Muscle of back (tissue), 11 donors: ENCODE measurements around the gene CDKN1C. TPM values are rescaled to one million over a fixed set of nuclear protein-coding genes. Genes with fewer than 3 reads are reported as not detected.

Experiments
- DNase-seq, 3 donors: peaks; one replicate each; pipeline versions ENCODE4 v3.0.0 to v3.0.0-alpha.2; 2013
- polyA plus RNA-seq, 10 donors: library from polyadenylated mRNA; unstranded; fragments of 120-200 nt; gene quantifications; one replicate each; pipeline ENCODE4 v1.2.1, GENCODE V29; 2013; ENCODE audit not compliant: insufficient read length in 10 of 10

The CDKN1C gene
- polyA plus RNA-seq, 10 donors, result 135 to 206 (median 171) TPM

DNA sequence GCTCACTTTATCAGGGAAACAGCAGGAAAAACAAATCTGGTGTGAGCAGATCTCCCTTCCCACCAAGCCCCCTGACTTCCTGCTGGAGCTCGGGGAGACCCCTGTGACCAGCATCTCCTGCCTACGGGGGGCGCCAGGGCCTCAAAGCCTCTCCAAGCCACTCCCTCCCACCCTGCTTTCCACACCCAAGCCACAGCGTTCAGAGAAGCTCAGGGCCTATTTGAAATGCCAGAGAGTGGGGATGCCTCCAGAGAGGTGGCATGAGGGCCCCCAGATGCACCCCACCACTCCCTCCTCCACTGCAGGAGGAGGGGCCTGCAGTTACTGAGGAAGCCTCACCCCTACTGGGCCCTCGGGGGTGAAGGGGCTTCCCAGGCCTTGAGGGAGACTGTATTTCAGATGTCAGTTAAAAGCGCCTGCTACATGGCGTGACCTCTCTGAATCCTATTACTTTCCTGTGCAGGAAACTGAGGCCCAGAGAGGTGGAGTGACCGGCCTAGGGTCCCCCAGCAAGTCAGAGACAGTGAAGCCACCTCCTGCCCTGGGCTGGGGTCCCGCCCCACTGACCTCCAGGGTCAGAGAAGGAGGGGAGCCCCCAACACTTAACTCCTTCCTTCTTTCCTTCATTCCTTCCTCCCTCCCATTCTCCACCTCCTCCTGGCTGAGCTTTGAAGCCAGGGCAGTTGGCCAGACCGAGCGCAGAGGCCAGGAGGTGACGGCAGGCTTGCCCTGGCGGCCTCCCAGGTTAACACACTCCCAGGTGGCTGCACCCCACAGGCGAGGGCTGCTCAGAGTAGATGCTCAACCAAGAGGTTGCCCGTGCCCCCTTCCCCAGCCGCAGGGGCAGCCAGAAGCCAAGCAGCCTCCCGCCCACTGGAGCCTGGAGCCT lies 6.0 kb upstream of the CDKN1C start:
- DNase-seq, result peak in 1 of 3 donors; percentile 91

DNA sequence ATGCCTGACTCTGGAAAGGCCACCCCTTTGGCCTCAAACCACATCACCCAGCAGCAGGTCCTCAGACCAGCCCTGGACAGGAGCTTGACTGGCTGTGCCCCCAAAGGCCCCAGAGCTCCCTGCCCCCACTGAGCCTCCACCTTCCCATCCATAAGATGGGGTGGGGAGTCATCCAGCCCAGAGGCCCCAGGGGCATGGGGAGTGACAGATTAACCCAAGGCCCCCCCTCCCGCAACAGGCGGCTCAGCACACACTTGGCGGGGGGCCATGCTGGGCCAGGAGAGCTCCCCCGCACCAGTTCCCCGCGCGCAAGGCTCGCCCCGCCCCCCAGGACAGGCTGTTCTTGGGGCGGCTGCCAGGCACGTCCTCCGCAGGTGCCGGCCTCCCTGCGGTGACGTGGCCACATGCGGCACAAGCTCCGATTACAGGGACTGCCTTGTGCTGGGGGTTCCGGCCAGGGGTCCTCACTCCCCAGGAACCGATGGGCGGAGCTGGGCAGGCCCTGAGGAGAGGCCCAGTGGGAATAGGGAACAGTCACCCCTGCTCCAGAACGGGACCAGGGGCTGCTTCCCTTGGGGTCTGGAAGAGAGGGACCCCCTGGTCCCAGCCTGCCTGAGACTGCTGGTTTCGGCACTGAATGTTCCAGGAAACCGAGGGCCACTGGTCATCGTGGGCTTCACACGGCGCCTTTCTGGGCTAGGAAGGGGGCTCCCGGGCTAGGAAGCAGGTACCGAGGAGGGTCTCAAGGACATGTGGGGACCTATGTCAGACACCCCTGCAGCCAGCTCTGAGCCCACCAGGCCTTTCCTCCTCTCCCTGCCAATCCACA lies 5.1 kb upstream of the CDKN1C start:
- DNase-seq, result peak in 2 of 3 donors; percentile 74 to 89

DNA sequence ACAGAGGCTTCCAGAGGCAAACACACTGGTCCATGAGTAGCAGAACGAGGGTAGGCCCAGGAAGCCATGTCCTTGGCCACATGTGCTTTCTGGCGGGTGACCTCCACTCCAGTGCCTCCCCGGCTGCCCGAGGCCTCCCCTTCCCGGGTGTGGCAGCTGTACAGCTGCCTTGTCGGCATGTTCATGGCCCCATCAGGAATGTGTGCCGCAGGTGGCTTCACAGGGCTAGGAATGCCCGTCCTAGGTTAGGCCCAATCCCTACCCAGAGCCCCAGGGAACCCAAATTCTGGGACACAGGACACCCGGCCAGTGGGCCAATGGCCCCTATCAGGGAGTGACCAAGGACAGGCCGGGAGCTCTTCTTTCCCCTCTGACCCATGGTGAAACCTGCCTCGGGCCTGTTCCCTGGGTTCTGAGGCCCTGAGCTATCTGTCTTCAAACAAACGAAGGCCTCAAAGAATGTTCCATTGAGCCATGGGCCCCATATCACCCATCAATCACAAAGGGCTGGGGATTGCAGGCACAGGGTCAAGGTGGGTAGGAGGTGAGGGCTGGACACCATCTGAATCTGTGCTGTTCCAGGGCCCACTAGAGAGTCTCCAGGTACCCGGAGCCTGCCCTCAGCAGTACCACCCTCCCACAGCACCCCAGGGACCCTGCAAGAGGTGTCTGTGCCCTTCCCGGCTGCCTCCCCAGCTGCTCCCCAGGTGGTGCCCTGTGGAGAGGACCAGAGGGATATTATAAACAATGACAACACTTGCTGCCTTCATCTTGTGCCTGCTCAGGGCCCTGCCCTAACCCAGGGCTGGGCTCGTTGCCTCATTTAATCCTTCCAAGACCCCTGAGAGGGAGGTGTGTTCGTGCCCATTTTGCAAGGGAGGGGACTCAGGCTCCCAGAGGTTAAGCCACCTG lies 4.0 kb upstream of the CDKN1C start:
- DNase-seq, result no peak

DNA sequence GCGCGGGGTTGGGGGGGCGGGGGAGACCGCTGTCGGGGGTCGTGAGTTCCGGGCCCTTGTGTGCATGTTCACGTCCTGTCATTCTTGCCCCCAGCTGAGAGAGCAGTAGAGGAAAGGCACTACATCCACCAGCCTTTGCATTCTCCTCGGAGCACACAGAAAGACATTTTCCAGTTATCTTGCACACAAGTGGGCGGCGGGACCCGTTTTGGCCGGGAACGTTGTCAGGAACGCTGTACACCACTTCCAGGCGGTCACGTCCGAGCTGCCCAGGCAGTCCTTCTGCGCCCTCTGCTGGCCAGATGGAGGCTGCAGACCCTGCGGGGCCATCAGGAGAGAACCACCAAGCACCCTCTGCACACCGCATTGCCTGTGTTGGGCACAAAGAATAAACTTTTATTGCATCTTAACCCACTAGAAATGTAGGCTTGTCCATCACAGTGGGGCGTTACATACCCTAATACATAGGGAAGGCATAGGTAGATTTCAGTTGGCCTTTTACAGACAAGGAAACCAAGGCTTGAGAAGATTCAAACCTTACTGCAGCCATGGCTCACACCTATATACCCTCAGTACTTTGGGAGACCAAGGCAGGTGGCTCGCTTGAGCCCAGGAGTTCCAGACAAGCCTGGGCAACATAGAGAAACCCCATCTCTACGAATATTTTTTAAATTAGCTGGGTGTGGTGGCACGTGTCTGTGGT lies 2.8 kb upstream of the CDKN1C start:
- DNase-seq, result peak; percentile 85 to 93 (median 90)

DNA sequence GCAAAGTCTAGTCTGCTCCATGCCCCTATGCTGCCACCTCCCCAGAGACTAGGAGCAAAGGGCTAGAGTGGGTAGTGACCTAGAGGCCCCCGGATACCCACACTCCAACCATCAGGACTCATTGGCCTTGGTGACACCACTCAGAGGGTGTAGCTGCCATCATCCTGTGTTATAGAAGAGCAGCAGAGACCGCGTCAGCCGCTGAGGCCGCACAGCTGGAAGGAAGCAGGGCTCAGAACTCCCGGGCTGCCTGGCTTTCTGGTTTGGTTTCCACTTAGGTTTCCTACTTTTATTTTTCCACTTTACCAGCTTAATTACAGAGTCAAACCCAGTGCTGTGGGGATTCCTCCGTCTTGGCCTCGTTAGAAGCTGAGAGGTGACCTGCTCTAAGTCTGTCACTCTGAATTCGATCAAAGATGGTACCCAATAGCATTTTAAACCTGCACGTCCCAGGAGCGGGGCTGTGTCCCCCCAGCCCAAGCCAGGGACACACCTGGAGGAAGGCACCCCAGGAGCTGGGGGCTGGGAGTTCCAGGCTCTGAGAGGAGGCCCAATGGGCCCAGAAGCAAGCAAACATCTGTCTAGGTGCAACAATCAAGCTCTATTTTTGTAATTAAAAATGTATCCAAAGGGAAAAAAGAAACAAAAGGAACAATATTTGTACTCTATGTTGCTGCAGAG lies 2.1 kb upstream of the CDKN1C start:
- no peak for DNase-seq

DNA sequence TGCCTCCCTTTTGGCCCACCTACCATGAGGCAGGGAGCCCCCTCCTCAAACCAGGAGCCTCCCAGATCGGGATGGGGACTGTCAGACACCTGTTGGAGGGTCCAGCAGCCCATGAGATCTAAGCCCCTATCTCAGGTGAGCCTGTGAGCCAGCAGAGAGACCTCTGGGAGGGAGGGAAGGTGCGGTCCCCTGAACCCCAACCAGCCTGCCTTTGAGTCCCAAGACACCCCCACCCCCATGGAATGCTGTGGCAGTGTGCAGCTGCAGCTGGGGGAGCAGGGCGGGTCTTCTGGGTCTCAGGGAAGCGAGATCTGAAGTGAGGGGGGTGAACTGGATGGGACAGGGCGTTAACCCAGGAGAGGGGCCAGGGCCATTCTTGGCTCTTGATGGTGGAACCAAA lies 1.4 kb upstream of the CDKN1C start:
- DNase-seq, result no peak

DNA sequence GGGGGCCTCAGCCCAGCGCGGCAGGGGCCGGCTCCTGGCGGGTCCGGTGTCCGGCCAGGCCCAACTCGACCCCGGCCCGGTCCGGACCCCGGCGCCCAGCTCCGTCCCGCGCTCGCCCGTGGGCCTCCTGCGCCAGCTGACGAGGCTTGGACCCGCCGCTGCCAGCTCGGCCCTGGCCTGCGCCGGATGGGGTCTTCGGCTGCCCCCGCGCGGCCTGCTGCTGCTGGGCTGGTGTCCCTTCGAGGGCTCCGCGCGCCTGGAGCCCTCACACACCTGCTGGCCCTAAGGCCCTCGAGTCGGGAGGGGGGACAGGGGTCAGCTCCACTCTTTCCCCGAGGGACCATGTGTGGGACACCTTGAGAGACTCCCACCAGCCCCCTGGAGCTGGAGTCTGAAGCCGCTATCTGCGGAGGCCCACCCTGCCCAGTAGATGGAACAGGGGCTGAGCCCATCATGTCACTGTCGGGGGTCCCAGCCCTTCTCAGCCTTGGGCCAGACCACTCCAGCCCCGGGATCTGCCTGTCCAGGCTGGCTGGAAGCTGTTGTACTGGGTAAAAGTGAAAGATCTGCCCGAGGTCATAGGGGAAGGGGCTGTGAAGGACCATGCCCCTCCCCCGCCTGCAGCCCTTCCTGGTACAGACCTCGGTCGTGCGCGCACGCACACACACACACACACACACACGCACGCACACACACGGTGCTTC lies 768 bp upstream of the CDKN1C start:
- DNase-seq, result peak in 2 of 3 donors; percentile 74 to 89

DNA sequence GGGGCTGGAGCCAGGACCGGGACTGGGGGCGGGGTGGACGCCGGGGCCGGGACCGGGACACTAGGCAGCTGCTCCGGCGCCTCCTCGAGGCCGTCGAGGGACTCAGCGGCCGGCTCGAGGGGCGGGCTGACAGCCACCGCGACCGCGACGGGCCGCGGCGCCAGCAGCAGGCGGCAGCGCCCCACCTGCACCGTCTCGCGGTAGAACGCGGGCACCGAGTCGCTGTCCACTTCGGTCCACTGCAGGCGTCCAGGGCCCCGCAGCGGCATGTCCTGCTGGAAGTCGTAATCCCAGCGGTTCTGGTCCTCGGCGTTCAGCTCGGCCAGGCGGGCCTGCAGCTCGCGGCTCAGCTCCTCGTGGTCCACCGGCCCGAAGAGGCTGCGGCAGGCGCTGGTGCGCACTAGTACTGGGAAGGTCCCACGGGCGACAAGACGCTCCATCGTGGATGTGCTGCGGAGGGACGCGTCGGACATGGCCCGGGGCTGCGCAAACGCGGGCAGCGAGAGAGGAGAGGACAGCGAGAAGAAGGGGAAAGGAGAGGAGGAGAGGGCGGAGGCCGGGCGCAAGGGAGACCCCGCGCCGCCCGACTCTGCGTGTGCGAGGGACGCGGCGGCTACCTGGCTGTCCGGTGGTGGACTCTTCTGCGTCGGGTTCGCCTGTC lies 428 bp downstream of the CDKN1C start:
- peak in 1 of 3 donors; percentile 62 for DNase-seq

DNA sequence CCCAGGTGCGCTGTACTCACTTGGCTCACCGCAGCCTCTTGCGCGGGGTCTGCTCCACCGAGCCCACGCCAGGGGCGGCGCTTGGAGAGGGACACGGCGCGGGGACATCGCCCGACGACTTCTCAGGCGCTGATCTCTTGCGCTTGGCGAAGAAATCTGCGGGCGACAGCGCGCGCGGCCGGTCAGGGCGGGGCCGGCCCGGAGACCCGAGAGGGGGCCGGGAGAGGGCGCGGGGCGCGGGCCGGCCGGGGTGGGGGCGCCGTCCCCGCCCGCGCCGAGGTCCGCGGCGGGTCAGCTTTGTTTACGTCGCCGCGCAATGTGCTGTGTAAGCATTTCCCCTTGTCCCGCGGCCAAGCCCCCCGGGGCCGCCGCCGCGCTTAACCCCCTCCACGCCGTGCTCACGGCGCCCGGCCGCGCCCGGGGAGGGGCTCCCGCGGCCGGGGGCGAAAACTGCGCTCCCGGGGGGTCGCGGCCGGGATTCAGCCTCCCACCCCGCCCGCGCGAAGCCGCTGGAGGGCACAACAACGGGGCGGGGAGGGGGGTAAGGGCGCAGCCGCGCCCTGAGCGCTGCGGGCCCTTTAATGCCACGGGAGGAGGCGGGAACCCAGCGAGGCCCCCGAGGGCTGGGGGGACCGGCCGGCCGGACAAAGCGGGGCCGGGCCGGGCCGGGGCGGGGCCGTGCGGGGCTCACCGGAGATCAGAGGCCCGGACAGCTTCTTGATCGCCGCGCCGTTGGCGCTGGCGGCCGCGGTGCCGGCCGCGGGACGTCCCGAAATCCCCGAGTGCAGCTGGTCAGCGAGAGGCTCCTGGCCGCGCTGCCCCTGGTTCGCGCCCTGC lies 1.4 kb downstream of the CDKN1C start:
- DNase-seq, result peak in 2 of 3 donors; percentile 61 to 80

DNA sequence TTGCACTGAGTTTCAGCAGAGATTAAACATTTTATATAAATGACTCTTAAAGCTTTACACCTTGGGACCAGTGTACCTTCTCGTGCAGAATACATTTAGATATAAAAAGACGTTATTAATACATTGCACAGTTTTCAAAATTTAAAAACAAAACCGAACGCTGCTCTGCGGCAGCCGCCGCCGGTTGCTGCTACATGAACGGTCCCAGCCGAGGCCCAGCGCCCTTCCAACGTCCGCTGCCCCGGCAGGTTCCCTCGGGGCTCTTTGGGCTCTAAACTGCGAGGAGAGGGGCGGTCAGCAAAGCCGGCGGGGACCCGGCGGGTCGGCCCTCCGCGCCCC lies 2.0 kb downstream of the CDKN1C start:
- DNase-seq, result no peak

DNA sequence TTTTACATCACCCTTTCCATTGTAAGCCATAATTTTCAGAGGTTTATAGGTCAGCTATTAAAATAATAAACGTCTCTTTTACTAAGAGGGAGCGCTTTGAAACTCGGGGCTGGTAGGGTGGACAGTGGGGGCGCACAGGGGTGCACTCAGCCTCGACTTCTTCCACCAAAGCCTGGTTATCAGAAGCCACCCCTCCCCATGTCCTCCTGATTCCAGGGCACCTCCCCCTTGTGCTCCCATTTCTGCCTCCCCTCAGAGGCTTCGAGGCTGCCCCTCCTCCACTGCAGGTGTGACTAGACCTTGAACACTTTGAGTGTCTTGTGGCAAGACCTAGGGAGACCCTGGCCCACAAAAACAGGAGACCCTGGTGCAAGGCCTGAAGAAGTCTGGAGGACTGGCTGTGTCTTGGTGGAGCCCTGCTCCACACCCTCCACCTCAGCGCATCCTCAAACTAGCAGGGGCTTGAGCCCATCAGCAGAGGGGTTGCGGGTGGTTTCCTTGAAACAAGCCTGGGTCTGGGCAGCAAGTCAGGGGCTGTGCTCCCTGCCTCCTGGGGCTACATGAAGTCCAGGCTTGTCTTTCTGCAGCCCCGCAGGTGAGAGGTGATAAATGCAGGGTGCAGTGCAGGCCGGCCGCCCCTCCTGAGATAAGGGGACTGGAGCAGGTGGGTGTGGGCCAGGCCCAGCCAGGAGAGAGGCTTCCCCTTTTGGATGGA lies 3.0 kb downstream of the CDKN1C start:
- DNase-seq, result no peak

DNA sequence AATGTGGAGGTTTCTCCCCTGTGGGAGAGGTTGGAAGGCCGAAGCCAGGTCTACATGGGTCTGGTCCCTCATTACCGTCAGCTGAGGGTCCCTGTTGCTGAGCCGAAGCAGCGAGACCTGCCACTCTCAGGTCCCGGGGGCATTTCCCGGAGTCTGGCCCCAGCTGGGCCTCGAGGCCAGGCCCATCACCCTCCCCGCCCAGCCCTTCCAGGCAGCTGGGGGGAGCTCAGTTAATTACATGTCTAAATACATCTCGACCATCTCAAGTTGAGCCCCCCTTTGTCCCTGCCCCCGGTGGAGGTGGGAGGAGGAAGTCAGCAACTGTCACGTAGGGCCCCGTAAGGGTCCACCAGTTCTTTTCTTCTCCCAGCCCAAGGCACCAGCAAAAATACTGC lies 3.6 kb downstream of the CDKN1C start:
- DNase-seq, result peak in 1 of 3 donors; percentile 53

DNA sequence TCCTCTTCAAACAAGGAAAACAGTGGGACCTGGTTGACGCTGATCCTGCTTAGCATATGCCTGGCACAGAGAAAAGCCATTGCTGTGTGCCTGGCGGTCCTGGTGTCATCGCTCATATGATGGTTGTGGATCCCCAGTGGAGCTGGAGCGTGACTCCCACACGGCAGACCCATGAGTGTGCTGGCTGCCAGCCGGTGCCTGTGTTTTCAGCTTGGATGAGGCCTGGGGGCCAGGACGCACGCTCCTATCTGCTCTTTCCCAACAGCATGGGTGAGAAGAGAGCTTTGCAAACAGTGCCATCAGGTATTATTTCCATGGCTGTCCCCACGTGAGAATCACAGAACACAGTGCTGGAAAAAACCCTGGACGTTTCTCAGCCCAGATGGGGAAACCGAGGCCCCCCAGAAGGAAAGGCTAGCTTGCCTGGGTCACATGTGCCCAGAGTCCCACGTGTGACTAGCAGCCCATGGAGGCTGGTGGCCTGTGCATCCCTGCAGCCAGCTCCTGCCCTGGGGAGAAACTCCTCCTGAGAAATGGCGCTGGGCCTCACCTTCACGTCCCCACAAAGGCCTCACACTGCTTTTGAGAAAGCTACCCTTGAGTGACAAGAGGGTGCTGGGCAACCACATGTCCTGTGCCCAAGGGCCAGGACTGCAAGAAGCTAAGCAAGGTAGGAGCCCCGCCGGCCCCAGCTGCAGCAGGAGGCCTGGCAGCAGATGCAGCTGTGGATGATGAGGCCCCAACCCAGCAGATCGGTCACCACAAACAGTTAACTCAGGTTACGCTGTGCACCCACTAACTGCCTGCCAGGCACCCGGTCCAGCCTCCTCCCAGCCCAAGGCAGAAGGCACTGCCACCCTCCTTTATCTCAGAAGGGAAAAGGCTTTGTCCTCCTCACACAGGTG lies 4.2 kb downstream of the CDKN1C start:
- DNase-seq, result no peak

DNA sequence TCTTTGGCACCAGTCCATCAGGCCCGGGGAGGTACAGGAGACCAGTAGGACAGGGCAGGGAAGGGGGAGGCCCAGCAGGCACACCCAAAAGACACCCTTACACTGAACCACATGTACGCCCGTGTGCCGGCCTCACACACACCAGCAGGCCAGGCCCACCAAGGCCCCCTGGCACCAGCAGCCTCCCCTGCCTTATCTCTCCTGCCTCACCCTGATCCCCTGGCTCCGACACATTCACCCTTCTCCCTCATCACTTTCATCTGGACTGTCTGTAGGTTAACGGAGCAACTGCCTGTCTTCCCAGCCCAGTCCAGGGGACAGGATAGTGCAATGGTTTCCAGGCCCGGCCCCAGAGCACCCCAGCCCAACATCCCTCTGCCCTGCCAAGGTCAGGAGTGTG lies 4.9 kb downstream of the CDKN1C start:
- no peak for DNase-seq

DNA sequence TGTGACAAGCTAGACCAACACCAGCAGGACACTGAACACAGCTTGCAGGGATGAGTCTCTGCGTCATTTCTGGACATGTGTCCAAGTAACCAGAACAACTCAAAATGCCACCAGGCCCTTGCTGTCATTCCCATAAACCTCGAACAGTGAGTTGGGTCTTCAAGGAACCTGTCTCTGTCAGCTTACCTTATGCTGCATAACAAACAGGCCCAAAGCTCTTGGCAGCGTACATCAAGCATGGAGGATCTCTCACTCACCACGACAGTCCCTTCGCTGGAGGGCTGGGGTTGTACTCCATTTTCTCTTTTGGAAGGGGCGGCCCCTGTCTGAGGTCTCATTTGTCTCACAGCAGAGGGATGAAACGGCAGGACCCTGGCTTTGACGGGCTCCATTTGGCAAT lies 6.8 kb downstream of the CDKN1C start:
- DNase-seq, result no peak

DNA sequence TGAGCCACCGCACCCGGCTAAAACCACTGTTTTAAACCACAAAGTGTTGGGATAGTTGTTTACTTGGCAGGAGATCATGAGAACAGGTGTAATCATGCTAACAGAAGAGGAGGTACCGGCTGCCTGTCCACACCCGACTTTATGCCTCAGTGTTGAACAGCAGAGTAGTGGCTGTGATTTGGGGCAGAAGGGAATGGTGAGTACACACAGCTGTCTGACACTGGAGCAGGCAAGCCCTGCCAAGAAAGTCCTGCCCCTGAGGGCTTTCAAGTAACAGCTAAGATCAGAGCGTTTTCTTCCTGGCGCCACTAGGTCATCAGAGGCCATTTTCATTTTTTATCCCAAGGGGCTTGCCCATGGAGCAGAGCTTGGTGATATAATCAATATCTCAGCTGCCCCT lies 8.1 kb downstream of the CDKN1C start:
- DNase-seq, result no peak

DNA sequence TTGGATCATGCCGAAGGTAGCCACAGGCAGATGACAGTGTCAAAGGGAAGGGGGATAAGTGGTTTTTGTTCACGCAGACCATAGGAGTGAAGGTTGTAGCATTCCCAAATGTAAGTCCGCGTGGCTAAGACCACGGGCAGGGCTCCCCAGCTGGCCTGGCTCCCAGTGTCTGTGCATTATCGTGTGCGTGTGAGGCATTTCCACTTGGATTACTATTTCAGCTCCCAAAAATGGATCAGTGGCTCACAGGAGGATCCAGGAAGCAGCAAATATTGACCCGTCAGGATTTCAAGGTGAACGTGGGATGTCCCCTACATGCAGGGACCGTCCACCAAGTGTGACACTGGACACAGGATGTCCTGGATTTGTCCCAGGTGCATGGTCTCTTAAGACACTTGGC lies 10.6 kb downstream of the CDKN1C start:
- no peak for DNase-seq
